ENCODE data around the gene TRIM38.
"Not testable (repeated sequence)": the region's sequence is repeated elsewhere in the genome, so short reads cannot be mapped to it uniquely, and the experiment has no call there.

The TRIM38 gene

DNA sequence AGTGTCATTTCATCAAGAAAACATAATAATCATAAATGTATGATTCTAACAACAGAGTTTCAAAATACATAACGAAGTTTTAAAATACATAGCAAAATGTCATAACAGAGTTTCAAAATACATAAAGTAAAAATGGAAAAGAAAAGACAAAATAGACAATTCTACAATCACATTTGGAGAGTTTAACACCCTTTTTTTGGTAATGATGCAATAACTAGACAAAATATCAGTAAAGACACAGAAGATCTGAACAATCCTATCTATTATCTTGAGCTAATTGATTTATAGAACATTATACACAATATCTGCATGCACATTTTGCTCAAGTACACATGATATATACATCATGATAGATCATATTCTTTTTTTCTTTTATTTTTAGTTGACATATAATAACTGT is 18.7 kb upstream of the TRIM38 start:
- DNase-seq, result no peak

DNA sequence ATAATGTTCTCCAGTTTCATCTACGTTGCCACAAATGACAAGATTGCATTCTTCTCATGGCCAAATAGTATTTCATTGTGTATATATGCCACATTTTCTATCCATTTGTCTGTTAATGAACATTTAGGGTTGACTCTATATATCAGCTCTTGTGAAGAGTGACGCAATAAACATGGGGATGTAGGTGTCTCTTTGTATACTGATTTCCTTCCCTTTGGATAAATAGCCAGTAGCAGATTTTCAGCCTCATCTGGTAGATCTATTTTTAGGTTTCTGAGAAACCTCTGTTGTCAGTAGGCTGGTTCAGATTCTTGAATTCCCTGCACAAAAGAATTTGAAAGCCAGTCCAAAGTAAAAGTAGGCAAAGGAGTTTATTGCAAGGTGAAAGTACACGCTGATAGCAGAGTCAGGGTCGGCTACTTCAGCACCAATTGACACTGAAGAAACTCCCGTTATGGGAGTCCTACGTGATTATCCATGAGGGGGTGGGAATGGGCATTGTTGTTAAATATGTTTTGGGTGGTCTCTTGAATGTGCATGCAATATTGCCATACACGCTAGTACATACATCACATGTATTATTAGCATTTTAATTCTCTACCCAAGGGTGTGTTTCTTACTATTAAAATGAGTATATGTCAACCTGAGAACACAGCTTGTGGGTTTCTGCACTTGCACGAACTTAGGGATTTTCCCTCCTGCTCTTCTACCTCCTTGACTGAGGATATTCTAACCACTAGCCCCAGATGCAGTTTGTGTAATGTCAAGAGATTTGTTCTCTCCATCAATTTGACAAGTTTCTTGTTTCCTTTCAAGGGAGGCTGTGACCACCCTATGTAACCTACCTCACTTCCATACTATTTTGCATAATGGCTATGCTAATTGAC is 17.7 kb upstream of the TRIM38 start:
- no peak for DNase-seq

GRCh38 chr6:25945738-25946137 is 16.9 kb upstream of the TRIM38 start:
- DNase-seq, result not testable (repeated sequence)

DNA sequence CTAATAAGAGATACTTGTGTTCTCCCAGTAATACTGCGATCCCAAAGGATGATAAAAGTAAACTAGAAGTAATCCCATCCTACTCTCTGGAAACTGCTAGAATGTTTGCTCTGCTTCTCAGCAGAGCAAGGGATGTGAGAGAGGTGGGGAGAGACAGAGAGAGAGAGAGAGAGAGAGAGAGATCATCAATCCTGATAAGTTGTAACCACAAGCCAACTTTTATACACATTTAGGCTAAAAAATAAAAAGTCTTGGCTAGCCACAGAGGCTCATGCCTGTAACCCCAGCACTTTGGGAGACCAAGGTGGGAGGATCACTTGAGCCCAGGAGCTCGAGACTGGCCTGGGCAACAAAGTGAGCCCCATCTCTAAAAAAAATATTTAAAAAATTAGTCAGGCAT is 16.0 kb upstream of the TRIM38 start:
- no peak for DNase-seq

- not testable (repeated sequence) for DNase-seq
These were observed 15.1 kb upstream of the TRIM38 start for GRCh38 chr6:25947492-25947891.

- DNase-seq, result no peak
These were observed 12.9 kb upstream of the TRIM38 start for GRCh38 chr6:25949695-25950094.

DNA sequence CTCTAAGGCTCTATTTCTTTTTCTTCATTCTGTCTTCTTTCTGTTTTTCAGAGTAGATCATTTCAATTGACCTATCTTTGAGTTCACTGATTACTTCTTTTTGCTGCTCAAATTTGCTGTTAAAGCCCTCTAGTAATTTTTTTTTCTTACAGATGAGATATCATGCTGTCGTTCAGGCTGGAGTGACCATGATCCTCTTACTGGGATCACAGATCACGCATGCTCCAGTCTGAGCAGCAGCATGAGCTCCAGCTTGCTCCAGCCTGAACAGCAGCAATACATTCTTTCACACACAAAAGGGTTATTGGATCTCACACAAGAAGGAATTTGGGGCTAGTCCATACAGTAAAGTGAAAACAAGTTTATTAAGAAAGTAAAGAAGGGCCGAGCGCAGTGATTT is 12.3 kb upstream of the TRIM38 start:
- DNase-seq, result peak; percentile 12

- DNase-seq, result no peak
These were observed 11.1 kb upstream of the TRIM38 start for GRCh38 chr6:25951296-25952032.

DNA sequence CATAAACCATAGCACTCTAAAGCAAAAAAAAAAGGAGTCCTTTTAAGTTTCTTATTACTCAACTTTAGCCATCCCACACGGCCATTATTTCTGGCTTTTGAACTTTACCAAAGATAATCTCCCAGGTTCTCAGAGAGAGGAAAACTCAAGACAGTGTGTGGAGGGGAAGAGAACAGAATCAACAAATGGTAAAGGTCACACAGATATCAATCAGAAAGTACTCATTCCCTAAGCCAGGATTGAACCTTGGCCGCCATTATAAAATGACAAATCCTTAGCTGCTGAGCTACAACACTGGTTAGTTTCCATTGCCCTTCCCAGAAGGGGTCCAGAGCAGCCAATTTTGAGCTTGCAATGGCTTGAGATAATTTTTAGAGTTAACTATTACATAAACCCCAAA is 10.1 kb upstream of the TRIM38 start:
- no peak for DNase-seq

DNA sequence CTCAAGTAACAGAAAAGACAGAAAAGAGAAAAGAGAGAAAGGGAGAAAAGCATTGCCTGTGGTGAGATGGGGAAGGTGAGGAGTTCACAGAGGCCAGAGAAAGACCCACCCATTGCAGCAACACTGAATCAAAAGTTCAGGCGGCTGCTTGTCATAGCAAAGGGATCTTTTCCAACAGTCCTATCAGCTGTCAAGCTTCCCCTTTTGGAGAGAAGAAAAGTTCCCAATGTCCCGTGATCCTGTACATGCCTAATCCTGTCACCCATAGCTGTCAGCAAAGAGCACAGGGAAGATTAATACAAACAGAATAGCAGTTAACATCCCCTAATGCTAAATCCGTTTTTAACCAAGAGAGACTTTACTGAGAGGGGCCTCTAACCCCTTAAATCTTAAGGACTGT is 8.9 kb upstream of the TRIM38 start:
- DNase-seq, result peak; percentile 10

DNA sequence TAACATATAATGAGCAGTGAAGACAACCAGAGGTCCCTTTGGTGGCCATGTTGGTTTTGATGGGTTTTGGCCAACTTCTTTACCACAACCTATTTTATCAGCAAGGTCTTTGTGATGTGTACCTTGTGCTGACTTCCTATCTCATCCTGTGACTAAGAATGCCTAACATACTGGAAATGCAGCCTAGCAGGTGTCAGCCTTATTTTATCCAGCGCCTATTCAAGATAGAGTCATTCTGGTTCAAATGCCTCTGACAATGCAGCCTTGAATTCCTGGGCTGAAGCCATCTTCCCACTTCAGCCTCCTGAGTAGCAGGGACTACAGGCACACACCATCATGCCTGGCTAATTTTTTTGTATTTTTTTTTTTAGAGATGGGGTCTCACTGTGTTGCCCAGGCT is 7.8 kb upstream of the TRIM38 start:
- DNase-seq, result no peak

- DNase-seq, result no peak
These were observed 6.4 kb upstream of the TRIM38 start for GRCh38 chr6:25956226-25956625.

GRCh38 chr6:25958700-25959162 is 3.9 kb upstream of the TRIM38 start:
- DNase-seq, result no peak

DNA sequence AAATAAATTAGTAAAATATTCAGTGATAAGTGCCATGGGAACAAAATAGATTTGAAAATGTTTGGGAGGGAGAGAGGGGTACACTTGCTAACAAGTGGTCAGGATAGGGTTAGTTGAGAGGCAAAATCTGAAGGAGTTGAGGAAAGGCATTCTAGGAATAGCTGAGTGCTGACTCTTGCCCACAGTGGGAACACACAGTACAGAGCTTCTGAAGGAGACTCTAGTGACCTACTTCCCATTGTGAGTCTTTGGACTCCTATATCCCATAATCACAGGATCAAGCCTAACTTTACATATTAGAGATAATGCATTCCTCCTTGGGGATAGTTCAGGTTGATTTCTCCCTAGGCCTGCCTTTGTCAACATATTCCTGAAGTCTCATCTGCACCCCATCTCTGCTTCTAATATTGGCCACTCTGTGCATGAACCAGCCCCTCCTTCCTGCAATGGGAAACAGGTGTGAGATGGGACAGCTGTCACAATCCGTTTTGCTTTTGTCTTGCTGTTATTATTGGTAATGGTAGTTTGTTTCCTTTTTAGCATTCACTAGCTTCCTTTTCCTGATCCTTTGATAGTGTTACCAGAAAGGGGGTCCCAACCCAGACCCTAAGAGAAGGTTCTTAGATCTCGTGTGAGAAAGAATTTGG is 2.6 kb upstream of the TRIM38 start:
- no peak for DNase-seq

- no peak for DNase-seq
These were observed 1.9 kb upstream of the TRIM38 start for GRCh38 chr6:25960734-25961133.

GRCh38 chr6:25961619-25962148 is 918 bp upstream of the TRIM38 start:
- no peak for DNase-seq

DNA sequence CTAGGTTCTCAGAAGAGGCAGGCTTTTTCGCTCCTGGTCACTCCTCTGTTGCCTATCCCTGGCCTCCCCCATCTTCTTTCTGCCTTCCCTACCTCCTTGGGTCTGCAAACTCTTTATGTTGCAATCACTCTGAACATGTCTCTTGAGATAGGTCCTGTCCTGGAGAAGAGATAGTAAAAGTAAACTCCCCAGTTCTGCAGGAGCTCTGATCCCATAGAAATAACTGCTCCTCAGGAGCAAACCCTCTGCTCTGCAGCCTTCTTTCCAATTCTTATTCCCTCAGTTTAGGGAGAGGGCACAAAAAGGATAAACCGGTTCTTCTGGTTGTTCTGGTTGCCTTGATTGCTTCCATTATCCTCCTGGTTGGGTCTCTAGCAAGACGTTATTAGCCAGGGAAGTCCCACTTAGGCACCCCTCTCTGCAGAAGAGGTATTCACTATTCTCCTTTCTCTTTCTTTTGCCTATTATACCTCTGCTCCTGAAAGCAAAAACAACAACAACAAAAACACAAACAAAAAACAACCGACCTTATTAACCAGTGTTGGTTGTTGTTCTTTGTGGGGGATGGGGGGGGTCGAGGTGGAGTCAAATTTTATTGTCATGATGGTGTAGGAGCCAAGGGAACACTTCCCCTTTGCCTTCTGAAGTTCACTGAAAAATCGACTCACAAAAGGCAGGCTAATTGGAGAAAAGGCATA is 973 bp downstream of the TRIM38 start:
- DNase-seq, result no peak

DNA sequence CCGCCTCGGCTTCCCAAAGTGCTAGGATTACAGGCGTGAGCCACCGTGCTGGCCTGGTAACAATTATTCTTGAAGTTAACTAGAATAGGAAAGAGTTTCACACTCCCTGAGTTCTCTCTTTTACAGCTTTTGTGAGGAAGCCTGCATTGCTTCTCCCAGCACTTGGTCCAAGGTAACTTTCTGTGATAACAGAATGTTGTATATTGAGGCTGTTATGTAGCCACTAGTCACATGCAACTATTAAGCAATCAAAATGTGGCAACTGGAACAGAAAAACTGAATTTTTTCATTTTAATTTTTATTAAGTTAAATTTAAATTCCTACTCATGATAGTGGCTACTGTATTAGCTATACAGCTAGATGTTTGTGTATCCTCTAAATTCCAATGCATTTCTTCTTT is 2.5 kb downstream of the TRIM38 start:
- DNase-seq, result no peak

DNA sequence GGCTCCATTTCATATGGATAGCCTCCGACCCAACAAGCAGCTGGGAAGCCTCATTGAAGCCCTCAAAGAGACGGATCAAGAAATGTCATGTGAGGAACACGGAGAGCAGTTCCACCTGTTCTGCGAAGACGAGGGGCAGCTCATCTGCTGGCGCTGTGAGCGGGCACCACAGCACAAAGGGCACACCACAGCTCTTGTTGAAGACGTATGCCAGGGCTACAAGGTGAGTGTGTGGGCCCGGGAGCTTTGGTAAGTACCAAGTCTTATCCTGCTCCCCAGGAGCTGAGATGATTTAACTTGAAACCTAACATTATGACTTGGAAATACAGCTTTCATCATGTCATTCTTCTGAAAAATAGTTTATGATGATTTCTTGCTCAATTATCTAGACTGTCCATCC is 4.1 kb downstream of the TRIM38 start:
- DNase-seq, result no peak

DNA sequence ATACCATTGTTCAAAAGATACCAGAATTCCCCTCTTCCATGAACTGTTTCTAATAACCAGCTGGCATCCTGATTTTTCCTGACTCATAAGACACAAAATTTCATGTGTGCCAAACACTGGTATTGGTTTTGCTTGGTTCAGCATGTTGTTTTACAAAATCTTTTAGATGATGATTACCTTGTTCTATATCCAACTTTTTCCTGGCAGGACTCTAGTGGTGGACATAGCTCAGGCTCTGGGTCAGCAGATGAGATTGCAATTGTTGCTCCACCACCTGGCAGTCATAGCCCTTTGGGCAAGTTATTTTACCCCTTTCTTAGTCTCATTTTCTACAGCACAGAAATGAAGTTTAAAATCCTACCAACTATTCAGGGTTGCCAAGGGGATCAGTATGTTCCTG is 6.2 kb downstream of the TRIM38 start:
- no peak for DNase-seq

- DNase-seq, result no peak
These were observed 8.7 kb downstream of the TRIM38 start for GRCh38 chr6:25971187-25971821.

DNA sequence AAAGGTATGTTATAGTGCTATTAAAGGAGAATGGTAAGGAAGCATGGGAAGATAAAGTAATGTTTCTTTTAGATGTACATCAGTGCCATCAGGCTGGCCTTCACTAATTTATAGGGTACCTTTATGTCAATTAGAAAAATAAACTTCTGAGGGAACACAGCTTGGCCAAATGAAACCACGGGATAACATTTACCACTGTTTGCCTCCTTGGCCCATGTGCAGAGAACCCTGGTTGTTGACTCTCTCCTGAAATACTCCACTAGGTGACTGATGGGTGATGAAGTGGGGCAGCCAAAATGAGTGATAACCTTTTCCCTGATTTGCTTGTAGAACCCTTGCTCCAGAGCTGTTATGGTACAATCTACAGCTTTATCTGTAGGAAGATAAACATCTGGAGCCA is 9.5 kb downstream of the TRIM38 start:
- DNase-seq, result no peak
